T-helper 1 cell (primary cell): ENCODE data around the gene ERBIN.
A peak's percentile ranks its signal among the peaks of the same experiment; 100 is the strongest.
"Not testable (repeated sequence)": the region's sequence is repeated elsewhere in the genome, so short reads cannot be mapped to it uniquely, and the experiment has no call there.

Experiments used
- DNase-seq, 5 donors: peaks; one replicate each; pipeline ENCODE4 v3.0.0-alpha.2; 2012 to 2020

ERBIN gene

DNA sequence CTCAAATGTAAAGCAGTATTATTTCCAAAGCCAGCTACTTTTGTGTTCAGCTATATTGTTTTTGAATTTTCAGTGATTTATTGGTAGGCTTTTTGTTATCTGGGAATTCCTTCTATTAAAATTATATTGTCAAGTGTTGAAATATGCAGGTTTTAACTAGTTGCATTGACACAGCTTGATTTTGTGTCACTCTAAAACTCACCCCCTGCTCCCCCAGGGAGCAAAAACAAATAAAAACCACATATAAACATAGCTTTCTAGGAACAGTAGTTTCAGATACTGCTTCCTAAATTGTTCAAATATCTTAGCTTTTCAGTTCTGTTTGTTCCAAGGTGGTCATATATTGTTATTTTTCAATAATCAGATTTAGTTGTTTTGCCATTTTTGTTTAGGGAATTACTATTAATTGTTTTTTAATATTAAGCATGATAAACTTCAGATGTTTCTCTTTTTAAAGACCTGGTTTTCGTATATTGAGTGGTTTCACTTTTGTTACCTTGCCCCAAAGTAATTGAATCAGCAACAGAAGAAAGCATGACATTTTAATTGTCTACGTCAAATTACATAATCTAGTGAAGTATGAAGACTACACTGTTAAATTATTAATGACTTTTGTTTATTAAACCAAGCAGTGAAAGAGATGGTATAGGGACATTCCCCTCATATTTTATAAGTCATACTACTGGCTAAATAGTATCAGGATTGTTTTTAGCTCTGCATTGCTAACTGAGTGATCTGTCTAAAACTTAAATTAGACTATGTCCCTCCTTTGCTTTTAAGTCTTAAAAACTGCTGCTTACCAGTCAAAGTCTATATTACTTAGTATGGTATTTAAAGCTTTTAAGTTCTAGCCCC, 43.4 kb downstream of the ERBIN start:
- no peak for DNase-seq

DNA sequence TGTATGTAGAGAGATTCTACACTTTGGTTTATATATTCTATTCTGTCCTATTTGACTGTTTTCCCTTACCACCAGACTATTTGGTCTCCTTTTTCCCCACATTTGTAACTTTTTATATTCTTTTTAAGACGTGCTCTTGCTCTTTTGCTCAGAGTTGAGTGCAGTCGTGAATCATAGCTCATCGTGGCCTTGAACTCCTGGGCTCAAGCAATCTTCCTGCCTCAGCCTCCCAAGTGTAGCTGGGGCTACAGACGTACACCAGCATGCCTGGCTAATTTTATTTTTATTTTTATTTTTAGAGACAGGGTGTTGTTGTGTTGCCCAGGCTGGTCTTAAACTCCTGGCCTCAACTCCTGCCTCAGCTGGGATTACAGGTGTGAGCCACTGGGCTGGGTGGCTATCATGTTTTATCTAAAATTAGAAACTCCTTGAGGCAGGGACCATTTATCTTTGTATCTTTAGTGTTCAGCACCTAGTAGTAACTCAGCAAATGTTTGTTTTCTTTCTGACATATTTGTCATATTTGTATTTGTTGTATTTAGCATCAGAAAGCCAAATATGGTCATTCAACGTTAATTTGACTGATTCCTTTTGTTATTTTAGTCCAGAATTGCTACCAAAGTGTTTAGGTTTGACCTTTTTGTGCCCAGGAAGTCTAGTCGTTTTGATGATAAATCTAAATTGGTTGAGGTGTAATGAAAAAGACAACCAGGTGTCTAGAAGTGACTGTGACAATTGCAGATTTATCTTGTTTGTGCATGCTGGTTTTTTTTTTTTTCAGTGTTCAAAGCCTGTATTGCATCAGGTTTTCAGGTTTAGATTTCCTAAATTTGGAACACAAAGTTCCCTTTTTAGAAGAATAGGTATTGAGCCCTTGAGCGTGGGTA, 44.3 kb downstream of the ERBIN start:
- no peak for DNase-seq

GRCh38 chr5:65971643-65972042, 45.3 kb downstream of the ERBIN start:
- no peak for DNase-seq

GRCh38 chr5:65972896-65973295, 46.5 kb downstream of the ERBIN start:
- DNase-seq, result not testable (repeated sequence)

- no peak for DNase-seq
Measured at GRCh38 chr5:65978251-65978650, 51.9 kb downstream of the ERBIN start.

DNA sequence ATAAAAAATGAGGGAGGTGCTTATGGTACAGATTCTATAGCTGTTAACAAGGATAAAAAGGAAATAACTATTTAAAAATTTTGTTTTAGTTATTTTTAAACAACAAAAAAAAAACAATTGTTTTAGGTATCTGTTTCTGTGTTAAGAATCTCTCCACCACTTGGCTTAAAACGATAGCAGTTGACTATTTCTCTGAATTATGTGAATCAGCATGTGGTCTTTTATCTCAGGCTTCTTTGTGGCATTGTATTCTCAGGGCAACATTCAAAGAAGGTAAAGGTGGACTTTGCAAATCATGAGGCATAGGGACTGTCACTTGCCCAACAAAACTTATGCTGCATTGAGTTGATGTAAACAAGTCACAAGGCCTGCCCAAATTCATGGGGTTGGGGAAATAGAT, 55.2 kb downstream of the ERBIN start:
- no peak for DNase-seq

DNA sequence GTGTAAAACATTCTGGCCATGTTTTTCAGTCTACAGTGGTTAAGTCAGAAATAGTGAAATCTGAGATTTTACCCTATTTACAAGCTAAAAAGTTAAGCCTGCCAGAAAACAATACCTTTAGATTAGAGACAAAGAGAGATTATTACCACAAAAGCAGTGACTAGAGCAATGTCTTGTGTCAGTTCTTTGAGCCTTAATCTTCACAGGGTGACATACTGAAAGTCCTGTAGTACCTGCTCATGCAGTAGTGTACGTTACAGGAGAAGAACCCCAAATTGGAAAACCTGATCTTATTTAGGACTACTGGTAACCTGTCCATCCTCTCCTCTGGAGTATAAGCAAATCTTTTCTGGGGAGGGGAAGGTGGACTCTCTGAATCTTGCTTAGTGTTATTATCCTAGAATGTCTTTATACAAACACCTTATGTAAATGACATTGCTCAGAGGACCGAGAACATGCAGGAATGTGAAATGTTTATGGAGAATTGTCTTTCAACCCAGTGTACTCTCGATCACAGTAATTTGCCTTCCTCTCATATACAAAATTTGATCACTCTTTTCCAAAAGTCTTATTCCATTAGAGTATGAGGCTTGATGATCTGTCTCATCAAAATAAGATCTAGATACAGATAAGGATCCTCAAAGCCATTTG, 55.7 kb downstream of the ERBIN start:
- no peak for DNase-seq

GRCh38 chr5:65982635-65983034, 56.3 kb downstream of the ERBIN start:
- no peak for DNase-seq

GRCh38 chr5:65984098-65984885, 57.9 kb downstream of the ERBIN start:
- DNase-seq, result no peak

DNA sequence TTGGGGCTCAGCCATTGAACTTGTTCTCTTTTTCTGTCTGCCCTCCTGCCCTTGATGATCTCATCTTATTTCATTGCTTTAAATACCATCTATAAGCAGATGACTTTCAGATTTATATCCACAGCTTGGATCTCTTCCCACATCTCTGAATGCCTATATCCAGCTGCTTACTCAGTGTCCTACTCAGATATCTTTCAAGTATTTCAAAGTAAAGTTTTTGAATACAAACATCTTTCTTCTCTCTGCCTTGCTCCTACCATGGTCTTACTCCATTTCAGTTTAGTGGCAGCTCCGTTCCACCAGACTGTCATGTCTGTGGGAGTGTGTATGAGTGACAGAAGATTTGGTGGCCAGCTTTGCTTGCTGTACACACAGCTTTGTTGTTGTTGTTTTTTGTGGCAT, 59.7 kb downstream of the ERBIN start:
- no peak for DNase-seq

DNA sequence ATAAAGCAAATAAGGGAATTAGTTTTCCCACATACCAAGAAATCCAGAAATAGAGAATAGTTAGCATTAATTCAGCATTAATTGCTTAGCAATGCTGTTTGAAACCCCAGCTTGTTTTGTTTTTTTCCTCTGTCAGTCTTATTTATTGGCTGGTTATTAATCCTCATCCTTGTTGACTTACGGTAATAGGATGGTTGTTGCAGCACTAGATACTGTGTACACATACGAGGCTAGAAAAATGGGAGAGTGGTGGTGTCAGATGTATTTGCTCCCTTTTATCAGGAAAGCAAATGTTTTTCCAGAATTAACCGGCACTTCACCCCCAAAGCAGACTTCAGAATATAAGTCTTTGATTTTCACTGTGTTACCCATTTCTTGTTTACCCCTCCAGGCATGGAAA, 60.4 kb downstream of the ERBIN start:
- DNase-seq, result no peak

DNA sequence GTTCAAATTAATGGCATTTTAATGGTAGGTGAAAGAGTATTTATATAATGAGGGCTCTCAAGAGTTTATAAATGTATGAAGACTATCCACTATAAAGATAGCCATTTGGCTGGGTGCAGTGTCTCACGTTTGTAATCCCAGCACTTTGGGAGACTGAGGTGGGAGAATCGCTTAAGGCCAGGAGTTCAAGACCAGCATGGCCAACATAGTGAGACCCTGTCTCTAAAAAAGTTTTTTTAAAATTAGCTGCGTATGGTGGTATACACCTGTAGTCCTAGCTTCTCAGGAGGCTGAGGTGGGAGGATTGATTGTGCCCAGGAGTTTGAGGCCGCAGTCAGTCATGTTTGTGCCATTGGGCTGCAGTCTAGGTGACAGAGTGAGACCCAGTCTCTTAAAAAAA, 61.6 kb downstream of the ERBIN start:
- DNase-seq, result no peak

DNA sequence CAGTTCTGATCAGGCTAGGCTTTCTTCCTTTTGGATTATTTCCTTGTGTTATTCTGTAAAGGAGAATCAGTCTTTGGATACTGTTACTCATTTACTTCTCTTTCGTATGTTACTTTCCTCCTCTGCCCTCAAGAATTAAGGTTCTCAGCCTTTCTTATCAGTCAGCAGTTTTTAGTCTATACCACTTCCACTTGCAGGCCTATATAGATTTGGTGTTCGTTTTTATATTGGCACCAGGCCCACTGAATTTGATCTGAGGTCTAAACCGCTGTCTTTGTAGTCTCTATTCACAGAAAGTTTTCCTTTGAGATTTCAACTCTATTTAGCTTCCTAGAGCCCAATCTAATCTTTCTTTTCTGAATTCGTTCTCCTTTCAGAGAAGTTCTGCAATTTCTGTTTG, 62.8 kb downstream of the ERBIN start:
- no peak for DNase-seq

DNA sequence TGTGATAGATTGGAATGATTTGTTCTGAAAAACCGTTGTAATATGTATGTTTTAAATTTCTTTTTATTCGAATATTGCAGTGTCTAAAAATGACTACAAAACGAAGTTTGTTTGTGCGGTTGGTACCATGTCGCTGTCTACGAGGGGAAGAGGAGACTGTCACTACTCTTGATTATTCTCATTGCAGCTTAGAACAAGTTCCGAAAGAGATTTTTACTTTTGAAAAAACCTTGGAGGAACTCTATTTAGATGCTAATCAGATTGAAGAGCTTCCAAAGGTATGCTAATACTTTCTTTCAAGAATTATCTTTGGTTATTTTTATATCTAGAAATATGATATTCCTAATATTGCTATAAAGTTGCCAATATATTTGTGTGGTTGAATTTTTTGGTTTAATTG, 66.3 kb downstream of the ERBIN start:
- DNase-seq, result no peak

GRCh38 chr5:65994117-65994786, 67.9 kb downstream of the ERBIN start:
- no peak for DNase-seq

DNA sequence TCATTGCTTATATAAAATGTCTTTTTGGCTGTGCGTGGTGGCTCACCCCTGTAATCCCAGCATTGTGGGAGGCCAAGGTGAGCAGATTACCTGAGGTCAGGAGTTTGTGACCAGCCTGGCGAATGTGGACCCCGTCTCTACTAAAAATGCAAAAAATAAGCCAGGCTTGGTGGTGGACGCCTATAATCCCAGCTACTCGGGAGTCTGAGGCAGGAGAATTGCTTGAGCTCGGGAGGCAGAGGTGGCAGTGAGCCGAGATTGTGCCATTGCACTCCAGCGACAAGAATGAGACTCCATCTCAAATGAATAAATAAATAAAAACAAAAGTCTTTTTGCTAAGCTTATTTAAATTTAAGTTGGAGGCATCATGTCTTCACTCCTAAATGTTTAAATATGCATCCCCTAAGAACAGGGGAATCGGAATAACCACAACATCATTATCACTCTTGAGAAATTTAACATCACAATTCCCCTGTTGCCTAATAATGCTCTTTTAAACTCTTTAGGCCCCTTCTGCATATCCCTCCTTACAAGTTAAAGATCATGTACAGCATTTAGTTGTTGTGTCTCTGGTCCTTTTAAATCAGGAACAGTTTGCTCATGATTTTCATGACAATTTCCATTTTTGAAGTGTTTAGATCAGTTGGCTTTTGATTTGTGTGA, 72.8 kb downstream of the ERBIN start:
- no peak for DNase-seq

DNA sequence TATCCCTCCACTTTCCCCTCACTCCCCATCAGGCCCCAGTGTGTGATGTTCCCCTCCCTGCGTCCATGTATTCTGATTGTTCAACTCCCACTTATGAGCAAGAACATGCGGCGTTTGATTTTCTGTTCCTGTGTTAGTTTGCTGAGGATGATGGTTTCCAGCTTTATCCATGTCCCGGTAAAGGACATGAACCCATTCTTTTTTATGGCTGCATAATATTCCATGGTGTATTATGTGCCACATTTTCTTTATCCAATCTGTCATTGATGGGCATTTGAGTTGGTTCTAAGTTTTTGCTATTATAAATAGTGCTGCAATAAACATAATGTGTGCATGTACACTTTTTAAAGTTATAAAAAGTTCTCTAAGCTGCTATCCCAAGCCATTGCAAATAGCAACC, 75.6 kb downstream of the ERBIN start:
- no peak for DNase-seq

DNA sequence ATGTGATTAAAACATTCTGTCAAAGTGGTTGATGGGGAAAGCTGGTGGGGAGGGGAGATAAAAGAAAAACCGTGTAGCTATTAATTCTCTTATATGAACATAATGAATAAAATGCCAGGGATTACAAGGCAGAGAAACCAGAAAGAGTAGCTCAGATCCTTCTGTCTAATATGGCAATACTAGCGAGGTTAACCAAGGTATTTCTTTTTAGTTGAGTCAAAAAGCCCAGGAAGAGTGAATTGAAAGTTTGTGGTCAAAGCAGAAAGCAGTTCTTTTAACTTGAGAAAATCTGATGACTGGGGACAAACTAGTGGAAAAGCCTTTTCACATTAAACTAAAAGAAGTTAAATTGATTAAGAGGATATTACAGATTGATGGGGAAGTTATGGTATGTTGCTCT, 76.0 kb downstream of the ERBIN start:
- DNase-seq, result peak in 1 of 5 donors; percentile 25

DNA sequence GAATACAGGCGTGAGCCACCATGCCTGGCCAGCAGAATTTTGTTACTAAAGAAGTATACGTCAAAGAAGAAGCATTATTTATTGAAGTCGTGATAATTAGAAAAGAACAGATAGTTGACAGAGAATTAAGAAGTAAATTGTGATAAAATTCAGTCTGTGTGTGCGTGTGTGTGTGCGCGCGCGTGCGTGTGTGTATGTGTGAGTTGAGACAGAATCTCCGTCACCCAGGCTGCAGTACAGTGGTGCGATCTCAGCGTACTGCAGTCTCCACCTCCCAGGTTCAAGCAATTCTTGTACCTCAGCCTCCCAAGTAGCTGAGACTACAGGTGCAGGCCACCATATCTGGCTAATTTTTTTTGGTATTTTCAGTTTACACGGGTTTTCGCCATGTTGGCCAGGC, 77.8 kb downstream of the ERBIN start:
- DNase-seq, result no peak

- no peak for DNase-seq
Measured at GRCh38 chr5:66009277-66009676, 82.9 kb downstream of the ERBIN start.

- DNase-seq, result peak in 1 of 5 donors; percentile 33
Measured at GRCh38 chr5:66010476-66010875, 84.1 kb downstream of the ERBIN start.
